NCI-H146 (cell line): ENCODE measurements around the gene DISP2.

Source experiments
- DNase-seq: peaks from one replicate; lab custom pipeline; 2025; lab: John Stamatoyannopoulos, UW

The DISP2 gene

GRCh38 chr15:40344217-40344616 is 13.8 kb upstream of the DISP2 start:
- no peak for DNase-seq

DNA sequence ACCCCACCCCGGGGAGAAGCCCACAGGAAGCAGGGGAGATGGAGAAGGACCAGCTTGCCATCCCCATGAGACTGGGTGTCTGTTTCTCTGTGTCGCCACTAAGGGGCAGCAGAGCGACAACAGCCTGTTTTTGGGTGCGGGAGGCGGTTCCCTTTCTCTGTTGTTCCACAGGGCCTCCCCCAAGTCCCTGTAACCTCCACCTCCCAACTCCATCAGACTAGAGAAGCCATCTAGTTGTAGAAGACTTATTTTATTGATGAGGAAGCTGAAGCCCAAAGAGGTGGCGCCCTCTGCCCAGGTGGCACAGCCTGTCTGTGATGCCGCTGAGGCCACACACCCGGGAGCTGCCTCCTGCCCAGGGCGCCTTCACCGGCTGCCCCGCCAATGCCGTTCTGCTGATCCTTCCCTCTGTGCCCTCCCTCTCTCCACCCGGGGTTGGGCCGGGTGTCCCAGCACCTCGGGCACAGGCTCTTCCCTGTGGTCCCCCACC is 13.3 kb upstream of the DISP2 start:
- peak; percentile 38 for DNase-seq

GRCh38 chr15:40345225-40345866 is 12.7 kb upstream of the DISP2 start:
- no peak for DNase-seq

DNA sequence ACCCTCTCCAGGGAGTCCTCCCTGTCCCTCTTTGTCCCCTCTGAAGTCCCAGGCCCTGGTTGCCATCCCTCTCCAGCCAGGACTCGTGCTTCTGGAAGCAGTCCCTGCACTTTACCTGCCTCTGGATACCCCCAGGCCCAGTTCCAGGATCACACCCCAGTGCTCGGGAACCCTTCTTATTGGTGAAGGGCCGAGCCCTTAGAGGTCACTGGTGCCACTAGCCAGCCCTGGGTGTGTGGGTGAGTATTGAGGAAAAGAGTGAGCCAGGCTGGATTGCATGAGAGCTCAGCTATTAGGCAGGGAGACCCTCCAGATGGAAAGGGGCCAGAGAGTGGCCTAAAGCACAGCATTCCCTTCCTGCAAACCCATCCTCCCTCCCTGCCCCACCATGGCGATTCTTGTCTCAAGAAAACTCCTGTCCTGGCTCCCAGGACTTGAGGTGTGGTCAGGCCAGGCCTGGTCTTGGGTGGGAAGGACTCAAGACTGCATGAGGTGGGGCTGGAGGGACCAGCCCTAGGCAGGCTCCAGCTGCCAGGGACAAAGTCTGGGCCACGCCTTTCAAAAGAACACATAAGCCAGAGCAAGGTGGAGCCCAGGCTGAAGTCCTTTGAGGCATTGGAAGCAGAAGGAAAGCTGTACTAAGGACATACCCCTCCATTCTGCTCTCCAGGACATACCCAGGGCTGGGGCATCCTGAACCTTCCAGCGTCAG is 12.0 kb upstream of the DISP2 start:
- DNase-seq: no peak

DNA sequence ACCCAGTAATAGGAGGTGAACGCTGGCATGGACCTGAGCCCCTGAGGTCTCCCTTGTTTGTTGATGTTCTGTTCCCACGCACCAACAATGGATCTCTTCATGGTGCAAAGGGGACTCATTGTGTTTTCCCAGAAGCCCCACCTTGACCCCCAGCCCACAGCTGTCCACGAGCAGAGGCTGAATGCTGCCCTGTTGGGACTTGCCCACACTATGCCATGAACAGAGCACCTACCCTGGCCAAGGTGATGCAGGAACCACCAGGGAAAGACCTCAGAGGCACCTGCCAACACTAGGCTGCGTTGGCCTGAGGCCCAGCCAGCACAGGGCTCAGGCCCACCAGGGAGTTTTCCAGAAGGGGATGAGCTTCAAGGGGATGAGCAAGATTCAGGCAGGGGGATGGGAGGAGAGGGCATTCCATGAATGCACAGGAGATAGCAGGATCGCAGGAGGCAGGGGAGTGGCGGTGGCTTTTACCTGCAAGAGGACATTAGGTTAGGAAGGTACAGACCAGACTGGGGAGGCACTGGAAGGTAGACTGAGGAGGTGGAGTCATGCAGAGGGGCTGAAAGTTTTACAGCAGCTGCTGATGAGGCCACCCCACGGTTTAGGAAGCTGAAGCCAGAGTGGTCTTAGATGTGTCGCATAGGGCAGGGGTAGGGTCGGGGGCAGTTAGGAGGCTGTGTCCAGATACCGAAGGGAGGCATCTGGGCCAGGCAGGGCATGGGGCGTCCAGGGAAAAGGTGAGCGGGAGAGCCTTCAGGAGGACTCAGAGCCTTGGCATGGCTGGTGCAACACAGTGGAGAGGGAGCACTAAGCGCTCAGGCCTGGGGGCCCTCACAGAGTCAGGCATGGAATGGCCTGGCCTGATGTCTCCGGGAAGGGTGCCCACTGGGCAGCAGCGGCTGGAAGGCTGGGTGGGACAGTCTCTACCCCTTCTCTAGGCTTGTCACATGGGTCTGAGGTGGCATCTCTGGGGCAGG is 11.2 kb upstream of the DISP2 start:
- no peak for DNase-seq

- no peak for DNase-seq
Observed at GRCh38 chr15:40347559-40348473, 10.2 kb upstream of the DISP2 start.

DNA sequence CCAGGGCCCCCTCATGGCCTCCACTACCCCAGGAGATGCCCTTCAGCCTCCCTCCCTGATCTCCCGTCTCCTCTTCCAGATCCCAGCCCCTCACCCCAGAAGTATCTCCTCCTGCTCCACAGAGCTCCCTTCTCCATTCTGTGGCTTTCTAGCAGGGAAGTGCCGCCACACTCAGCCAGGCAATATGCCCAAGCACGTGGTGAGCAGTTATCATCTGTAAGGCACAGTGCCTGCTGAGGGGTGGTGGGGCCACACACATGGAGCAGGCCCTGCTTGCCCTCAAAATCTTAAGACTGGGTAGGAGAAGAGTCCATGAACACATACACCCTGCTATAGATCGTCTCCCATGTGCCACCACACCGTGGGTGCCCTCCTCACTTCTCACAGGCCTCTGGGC is 9.5 kb upstream of the DISP2 start:
- no peak for DNase-seq

DNA sequence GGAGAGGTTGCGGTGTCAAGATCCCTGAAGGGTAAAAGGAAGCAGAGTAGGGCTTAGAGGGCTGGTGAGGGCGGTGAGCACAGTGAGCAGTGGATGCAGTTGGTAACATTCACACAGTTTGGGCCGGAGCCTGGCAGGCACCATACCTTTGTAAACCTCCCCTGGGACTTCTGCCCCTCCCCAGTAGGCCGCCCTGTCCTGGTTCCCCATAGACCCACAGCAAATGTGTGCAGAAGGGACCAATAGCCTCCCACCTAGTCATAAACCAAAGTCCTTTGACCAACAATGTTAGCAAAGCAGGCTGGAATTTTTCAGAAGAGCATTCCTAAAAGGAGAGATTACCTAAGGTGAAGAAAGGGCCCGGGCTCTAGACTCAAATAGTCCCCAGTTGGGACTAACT is 8.9 kb upstream of the DISP2 start:
- DNase-seq: no peak

DNA sequence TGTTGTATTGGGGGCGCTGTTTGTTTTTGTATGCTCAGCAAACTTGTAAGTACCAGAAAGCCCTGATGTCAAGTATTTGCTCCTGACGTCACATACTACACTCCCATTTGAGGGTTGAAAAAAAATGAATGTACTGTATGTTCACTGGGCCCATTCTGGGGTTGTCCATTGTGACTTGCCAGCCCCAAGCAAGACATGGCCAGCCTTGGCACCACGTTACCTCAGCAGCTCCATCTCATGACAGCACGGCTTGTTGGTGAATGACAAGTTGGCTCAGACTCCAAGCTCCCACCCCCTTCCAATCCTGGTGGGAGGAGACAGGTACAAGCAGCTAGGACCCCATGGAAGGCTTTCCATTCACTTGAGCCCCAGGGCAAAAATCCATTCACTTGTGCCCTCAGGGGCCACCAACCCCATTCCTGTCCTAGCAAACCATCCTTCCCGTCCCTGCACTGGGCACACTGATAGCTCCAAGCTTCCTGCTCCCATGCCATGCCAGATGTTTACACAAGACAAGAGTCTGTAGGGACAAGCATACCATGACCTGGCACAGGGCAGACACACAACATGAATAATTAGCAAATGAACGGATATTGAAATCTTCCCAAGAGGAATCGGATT is 5.6 kb upstream of the DISP2 start:
- DNase-seq: peak; percentile 5

DNA sequence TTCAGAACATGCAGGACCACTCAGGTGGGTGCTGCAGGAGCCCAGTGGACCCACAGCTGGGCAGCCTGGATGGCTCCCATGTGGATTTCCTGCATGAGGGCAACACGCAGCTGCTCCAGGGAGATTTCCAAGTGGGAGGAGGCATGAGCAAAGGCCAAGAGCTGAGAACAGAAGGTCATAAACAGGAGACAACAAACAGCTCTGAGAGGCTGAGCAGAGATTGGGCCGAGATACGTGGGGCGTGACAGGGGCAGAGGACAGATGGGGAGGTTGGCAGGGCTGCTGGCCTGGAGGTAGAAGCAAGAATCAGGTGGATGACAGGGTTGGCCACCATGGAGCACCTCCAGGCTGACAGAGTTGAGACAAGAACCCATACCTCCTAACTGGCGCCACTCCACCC is 4.3 kb upstream of the DISP2 start:
- no peak for DNase-seq

DNA sequence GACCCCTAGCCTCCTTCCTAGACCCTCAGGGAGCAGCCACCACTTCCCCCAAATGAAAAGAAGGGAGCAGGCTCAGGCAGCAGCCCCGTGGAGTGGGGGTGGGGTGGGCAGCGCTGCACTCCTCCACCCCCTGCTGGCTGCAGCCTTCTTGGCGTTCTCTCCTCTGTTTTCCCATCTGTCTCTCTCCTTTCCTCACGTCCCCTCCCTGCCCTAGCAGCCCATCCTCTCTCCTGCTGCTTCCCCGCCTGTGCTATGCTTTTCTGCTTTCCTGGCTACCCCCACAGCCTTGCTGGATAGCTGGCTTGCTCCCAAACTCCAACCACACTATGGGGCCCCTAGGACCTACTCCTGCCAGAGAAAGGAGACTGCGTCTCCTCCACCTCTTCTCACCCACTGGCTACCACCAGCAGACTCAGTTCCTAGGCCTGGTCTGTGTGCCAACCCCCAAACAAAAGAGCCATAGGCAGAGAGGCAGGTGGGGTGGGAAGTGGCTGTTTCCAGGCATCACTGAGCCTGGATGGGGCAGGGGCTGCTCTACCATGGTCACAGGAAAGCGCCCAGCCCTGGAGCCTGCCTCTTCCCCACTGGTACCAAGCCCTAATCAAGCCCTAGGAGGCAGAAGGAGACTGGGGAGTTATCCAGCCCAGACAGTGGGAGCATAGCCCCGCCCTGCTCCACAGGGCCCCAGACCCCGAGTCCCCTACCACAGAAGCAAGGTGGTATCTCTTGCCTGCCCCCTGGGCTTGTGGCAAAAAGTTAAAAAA is 3.4 kb upstream of the DISP2 start:
- DNase-seq: no peak

- no peak for DNase-seq
Observed at GRCh38 chr15:40355976-40356585, 1.9 kb upstream of the DISP2 start.

- no peak for DNase-seq
Observed at GRCh38 chr15:40357246-40357645, 773 bp upstream of the DISP2 start.

- peak; percentile 50 for DNase-seq
Observed at GRCh38 chr15:40358471-40359353, 693 bp downstream of the DISP2 start.

- no peak for DNase-seq
Observed at GRCh38 chr15:40360015-40360414, 2.0 kb downstream of the DISP2 start.

DNA sequence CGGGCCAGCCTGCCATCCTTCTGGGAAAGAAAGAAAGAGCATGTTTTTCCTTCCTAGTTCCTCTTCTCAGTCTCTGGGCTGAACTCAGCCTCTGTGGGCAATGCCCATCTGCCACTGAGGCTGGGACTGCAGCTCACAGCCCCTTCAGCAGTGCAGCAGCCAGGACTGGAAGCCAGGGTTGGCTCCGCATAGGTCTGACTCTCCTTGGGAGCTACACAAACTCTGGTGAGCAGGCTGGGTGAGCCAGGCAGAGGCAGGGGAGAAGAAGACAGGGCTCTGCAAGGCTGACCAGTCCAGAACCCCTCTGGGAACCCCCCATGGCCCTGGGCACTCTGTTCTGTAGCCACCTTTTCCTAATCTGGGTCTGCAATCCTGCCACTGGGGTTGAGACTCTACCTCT is 3.6 kb downstream of the DISP2 start:
- no peak for DNase-seq

- DNase-seq: no peak
Observed at GRCh38 chr15:40363611-40364010, 5.6 kb downstream of the DISP2 start.

GRCh38 chr15:40364251-40364650 is 6.2 kb downstream of the DISP2 start:
- DNase-seq: no peak

DNA sequence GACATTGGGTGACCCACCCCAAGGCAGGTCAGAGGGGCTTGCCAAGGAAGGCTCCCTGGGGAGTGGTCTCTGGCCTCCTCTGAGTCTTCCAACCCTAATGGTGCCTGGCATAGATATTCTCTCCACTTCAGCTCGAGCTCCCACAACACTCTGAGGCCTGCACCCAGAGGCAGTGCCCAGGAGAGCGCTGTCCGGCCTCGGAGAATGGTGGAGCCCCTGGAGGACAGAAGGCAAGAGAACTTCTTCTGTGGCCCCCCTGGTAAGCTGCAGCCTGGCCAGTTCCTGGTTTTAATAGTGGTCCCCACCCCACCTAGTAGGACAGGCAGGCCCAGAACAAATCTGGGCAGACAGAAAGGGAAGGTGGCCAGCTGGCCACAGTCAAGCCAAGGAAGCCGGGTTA is 7.0 kb downstream of the DISP2 start:
- no peak for DNase-seq
